ENCODE measurements around the gene KIF26A.

The KIF26A gene

DNA sequence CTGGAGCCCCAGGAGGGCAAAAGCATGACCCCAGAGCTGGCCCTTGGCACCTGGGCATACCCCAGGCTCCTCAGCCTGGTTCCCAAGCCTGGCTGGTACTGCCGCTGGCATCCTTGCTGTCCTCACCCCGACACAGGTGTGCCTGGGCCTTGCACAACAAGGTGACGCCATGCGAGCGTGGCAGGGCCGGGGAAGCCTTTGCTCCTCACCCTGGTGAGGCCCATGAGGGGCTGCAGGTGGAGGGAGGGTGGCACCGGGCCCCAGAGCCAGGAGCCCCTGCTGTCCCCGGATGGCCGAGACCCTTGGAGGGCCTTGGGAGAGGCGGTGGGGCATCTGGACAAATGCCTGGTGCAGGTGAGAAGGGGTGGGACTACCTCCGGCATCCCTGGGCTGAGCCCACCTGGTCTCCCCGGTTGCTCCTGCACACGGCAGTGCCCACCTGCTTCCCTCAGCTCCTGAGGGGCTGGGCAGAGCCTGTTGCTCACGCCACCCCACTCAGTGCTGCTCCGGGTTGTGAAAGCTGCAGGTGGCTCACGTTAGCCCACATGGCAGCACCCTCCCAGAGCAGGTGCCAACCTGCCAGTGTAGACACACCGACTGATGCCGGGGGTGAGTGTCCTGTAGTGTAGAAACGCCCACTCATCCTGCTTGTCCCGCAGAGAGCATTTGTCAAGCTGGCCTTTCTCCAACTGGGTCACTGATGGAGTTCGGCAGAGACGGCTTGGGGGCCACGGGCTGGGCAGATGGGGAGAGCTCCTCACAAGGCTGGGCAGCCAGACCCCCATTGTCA lies 24.6 kb upstream of the KIF26A start:
- DNase-seq: no peak

- no peak for DNase-seq
These were observed 23.8 kb upstream of the KIF26A start for GRCh38 chr14:104114421-104115130.

DNA sequence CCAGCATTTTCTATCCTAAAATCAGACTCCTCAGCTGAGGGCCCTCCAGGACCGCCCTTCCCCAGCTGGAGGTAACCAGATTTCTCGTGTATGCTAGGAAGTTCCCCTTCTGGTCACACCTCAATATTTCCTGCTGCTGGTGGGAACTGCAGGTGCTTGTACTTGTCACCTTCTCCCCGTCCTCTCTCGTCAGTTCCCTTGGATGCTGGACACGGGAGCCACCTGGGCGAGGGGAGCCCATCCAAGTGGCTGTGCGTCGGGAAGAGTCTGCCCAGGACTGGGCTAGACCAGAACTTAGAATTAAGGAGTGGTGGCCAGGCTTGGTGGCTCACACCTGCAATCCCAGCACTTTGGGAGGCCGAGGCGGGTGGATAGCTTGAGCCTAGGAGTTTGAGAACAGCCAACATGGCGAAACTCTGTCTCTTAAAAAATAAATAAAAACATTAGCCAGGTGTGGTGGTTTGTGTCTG lies 23.2 kb upstream of the KIF26A start:
- DNase-seq: no peak

- DNase-seq: no peak
These were observed 22.6 kb upstream of the KIF26A start for GRCh38 chr14:104115691-104116287.

GRCh38 chr14:104116288-104116755 lies 22.1 kb upstream of the KIF26A start:
- no peak for DNase-seq

GRCh38 chr14:104116756-104117340 lies 21.5 kb upstream of the KIF26A start:
- no peak for DNase-seq

DNA sequence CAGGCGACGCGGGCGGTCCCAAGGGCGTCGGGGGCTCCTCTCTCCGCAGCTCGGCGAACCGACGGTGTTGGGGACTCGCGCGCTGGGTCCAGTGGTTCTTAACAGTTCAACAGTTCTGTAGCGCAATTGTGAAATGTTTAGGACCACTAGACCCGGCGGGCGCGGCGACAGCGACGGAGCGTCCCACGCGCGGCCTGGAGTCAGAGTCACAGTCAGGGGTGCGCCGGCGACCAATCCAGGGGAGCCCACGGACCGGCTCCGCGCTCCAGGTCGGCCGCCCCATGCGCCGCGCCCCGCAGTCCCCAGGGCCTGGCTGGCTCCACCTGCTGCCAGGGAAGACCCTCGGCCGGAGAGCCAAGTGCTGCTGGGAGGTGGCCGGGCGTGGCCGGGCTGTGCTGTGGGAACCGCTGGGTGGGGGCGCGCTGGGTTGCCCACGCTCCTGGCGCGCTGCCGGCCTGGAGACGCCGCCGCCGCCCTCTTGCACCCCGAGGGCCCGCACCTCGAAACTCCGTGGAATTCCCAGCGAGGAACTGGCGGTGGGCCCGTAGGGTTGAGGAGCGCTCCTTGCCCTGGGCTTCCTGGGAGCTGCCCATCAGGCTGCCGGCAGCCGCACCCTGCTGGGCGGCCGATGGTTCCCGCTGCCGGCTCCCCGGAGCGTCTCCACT lies 20.9 kb upstream of the KIF26A start:
- no peak for DNase-seq

- no peak for DNase-seq
These were observed 20.2 kb upstream of the KIF26A start for GRCh38 chr14:104118006-104118844.

- DNase-seq: no peak
These were observed 19.3 kb upstream of the KIF26A start for GRCh38 chr14:104119119-104119487.

DNA sequence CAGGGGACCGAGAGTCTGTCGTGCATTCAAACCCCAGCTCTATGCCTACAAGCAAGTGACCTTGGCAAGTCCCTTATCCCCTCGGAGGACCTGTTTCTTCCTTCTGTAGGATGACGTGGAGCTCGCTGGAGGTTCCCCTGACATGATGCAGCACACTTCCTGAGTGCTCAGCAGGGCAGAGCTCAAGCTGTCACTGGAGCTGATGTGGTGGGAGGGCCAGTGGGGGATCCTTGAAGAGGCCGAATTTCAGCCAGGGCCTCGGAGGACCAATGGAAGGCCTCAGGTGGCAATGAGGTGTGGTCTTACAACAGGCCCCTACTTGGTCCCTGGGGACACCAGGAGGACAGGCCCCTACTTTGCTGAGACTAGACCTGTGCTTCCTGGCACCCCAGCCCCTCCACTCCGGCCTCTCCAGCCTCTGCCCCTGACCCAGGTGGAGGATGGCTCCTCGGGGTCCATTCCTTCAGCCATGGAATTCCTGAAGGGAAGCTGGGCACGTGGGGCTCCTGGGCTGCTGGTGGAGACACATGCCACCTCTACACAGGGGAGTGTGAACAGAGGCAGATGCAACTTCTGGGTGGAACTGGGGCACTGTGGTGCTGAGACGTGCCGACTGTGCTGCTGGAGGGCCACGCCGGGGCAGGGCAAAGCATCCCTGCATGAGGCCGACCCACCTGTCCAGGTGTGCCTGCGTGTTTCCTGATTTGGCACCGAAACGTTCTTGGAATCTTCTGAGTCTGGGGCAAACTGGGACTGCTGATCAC lies 18.7 kb upstream of the KIF26A start:
- DNase-seq: no peak

DNA sequence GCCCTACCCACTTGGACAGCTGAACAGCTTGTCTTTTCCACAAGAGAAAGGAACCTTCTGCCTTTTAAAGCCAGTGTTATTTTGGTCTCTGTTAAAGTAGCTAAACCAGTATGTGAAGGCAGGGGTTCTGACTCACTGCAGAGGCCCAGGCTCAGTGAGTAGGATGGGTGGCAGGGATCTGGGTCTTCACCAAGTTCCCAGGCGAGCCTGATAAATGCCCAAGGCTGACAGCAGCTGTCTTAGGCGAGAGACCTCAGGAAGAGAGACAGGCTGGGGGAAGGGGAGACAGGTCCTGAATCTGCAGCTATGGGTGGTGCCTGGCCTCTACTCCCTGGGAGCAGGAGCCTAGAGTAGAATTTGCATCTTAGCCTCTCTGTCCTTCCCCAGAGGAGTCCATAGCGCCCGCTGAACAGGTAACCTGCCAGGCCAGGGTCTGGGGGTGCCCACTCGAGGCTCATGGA lies 18.1 kb upstream of the KIF26A start:
- DNase-seq: no peak

GRCh38 chr14:104121142-104121541 lies 17.2 kb upstream of the KIF26A start:
- DNase-seq: no peak

DNA sequence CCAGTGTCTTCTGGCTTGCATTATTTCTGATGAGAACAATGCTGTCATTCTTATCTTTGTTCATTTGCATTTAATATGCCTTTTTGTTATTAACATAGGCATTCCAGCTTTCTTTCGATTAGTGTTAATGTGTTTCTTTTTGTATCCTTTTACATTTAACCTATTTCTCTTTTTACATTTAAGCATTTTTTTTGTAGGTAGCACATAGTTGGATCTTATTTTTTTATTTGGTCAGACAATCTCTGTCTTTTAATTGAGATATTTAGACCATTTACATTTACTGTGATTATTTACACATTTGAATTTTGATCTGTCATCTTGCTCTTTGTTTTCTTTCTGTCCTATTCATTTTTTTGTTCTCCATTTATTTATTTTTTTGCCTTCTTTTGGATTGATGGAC lies 14.5 kb upstream of the KIF26A start:
- DNase-seq: no peak

DNA sequence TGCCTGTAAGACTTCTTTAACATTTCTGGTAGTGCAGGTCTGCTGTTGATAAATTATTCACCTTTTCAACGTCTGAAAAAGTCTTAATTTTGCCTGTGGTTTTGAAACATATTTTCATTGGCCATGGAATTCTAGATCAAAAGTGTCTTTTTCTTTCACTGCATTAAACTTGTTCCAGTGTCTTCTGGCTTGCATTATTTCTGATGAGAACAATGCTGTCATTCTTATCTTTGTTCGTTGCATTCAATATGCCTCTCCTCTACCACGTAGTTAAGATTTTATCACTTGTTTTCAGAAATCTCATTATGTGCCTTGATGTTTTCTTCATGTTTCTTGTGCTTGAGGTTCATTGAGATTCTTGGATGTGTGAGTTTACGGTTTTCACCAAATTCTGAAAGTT lies 13.4 kb upstream of the KIF26A start:
- no peak for DNase-seq

DNA sequence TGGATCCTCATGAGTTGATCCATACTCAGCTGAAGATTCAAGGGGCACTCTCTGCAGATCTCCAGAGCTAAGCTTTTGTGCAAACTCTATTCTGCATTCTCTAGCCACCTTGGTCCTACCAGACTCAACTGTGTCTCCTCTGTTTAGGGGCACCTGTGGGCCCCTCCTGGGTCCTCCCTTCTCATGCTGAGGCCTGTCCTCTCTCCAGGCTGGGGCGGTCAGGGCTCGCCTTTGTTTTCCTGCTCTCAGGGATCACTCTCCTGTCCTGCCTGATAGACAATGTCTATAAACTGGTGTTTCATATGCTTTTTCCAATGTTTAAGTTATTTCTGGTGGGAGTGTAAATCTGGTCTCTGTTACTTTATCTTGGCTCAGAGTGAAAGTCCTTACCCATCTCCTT lies 11.6 kb upstream of the KIF26A start:
- no peak for DNase-seq

- DNase-seq: no peak
These were observed 9.4 kb upstream of the KIF26A start for GRCh38 chr14:104128981-104129380.

DNA sequence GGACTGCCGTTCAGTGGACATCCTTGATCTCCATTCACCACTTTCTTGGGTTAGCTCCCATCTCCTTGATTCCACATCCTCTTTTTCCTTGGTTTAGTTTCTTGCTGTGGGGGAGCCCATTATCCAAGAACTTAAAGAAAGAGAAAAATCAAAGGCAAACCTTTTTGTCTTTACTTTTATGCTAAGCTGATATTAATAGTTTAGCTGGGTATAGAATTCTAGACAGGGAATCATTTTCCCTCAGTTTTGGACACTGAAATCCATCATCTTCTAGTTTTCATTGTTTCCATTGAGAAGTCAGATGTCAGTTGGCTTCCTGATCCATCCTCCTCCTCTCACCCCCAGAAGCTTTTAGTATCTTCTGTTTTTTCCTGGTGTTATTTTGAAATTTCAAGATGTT lies 8.8 kb upstream of the KIF26A start:
- no peak for DNase-seq

DNA sequence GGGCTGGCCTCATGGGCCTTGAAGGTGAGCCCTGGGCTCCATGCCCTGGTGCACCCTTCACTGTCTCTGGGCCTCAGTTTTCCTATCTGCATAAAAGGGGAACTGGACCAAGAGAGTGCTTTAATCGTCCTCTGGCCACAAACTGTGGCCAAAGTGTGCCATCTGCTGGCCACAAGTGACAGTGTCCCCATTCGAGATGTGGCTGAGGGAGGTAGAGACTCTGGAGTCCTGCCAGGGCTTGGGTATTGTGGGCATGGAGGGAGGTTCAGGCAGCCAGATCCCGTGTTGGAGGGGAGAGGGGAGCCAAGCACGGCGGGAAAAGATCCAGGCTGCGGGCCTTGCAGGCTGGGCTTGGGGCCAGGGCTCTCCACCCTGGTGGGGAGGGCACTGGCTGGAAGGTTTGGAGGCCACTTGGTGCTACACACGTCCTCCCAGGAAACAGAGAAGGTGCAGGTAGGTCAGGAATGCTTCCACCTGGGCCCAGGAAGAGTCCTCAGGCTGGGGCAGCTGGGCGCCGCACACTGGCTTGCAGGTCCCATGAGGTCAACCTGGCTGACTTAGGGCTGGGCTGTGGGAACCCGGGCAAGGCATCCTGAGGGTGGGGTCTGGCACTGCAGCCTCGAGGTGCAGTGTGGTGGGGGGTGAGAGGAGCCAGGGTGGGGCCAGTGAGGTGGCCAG lies 7.3 kb upstream of the KIF26A start:
- DNase-seq: no peak

DNA sequence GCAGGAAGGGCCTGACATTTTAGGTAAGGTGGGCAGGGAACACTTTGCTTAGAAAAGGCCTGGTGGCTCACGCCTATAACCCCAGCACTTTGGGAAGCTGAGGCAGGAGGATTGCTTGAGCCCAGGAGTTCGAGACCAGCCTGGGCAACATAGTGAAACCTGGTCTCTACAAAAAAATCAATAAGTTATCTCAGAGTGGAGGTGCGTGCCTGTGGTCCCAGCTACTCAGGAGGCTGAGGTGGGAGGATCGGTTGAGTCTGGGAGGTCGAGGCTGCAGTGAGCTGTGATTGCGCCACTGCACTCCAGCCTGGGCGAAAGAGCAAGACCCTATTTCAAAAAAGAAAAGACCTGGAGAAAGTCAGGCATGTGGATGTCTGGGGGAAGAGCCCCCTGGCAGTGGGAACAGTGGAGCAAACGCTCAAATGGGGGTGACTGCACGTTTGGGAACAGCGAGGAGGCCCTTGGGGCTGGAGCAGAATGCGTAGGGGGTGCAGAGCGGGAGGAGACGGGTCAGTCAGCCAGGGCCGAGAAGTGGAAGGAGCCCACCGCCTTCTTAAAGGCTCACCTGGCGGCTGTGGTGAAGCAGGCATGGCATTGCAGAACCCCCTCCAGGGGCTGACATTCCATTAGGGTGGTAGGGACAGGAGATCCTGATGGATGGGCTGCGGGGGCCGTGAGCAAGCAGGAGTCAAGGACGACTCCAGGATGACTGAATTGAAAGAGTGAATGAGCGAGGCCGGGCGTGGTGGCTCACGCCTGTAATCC lies 6.2 kb upstream of the KIF26A start:
- no peak for DNase-seq

- no peak for DNase-seq
These were observed 5.4 kb upstream of the KIF26A start for GRCh38 chr14:104132981-104133380.
